Activated T-helper 1 cell treated with Interleukin-2 at 50 U/mL for 16 hours (primary cell): Measurements from ENCODE around the gene ACP7.

Source experiments
- DNase-seq: peaks from one replicate; pipeline ENCODE4 v3.0.0-alpha.2; 2020; ENCODE audit warnings: low read depth

The ACP7 gene

DNA sequence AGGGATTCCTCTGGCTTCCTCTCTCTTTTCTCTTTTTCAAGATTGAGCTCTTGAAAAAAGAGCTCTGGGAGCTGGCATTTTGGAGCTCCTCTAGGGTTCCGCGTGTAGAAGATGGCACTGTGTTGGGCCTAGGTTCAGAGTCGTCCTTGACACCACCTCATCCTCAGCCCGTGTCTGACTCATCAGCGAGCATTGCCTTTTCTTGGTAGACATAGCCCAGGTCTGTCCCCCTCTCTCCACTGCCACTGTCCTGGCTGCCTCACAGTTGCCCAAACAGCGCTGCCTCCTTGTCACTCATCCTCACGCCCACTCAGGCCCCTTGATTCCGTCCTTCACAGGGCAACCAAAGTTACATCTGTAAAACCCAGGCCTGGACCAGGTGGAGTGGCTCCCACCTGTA is 66.1 kb downstream of the ACP7 start:
- DNase-seq = no peak

DNA sequence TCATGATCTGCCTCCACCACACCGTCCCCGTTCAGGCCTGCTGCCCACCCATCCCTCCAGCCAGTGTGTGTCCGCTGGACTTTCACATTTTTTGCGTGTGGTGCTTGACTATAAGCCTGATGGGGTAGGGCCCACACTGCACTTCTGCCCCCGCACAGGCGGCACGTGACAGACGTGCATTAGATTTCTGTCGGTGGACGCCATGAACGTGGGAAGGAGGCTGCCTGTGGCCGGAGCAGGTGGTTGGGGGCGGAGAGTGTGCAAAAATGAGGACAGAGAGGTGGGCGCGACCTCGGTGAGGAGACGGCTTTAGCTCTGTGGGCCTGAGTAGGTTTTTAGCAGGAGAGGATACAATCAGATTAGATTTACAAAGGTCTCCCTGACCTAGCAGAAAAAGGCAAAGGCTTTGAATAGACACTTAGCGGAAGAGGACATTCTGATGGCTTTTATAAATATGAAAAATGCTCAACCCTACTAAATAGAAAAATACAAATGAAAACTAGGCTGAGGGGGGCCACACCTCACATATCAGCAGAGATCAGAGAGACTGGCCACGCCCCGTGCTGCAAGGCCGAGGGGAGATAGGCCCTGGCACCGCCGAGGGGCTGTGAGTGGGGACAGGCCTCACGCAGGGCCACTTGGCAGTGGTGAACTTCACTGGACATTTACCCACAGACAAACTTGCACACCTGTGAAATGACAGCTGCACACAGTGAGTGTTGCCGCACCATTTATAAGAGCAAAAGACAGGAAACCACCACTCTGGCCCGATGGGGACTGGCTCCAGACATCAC is 66.8 kb downstream of the ACP7 start:
- DNase-seq = no peak

DNA sequence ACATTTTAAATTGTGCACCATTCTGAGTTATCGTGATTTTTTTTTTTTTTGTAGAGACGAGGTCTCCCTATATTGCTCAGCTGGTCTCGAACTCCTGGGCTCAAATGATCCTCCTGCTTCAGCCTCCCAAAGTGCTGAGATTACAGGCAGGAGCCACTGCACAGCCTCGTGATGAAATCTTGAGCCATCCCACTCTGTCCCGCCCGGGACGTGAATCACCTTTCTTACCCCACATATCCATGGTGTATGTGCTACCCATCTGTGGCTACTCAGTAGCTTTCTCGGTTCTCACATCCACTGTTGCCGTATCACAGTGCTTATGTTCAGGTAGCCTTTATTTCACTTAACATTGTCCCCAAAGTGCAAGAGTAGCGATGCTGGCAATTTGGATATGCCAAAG is 67.9 kb downstream of the ACP7 start:
- DNase-seq = no peak

DNA sequence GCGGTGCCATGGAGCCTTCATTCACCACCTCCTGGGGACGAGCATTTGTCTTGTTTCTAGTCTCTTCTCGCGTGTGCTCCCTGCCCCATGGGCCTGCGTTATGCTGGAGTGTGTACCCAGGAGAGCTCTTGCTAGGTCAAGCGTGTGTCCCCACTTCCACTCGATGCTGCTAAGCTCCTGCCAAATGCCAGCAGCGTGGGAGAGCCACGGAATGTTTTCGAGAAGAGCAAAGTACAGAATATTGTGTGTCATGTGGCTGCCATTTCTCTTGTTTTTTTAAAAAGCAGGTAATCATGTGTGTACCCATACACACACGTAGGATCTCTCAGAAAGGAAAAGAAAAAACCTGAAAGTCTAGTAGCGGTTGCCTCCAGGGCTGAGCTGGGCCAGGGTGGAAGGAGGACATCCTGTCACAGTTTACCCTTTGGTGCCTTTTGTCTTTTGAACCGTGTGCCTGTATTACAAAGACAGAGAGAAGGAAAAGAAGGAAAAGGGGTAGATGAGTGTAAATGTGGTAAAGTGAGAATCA is 70.0 kb downstream of the ACP7 start:
- no peak for DNase-seq

DNA sequence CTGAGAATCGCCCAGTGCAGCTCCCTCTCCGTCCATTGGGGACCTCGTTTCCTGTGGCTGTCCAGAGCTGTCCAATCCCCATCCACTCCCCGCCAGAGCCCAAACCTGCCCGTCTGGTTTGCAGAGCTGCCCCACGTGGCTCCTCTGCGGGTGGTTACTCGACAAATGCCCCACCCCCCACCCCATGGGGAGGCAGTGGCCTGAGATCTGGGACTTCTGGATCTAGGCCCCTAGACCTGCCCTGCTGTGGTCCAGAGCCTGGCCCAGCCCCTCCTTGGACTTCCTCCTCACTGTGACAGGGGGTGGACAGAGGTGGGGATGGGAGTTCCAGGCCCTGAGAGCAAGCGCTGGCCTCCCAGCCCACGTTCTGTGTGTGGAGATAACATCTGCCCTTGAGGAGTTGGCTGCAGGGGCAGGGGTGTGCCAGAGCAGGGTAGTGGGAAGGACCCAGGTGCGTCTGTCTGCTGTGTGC is 70.5 kb downstream of the ACP7 start:
- DNase-seq = no peak

DNA sequence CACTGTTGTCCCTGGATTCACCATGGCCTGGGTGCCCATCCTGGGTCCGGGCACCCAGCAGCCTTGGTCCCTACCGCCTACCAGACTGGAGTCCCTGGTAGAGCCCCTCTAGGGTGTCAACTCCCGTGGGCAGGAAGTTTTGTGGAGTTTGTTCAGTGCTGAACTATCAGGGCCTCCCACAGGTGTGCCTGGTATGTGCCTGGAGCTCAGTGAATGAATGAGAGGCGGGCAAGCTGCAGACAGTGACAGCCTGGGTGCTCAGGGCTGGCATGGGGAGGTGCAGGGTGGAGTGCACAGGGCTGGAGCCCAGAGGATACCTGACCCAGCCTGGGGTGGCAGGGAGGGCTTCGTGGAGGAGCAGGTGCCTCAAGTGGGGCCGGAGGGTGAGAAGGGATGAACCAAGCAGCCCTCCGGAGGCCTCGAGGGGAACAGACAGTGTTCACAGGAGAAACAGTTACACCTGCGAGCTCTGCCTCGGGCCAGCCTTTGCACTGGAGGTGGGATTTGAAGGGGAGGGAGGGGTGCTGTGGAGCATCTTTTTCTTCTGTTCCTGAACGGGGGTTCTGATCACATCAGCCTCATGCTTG is 71.0 kb downstream of the ACP7 start:
- DNase-seq = no peak

DNA sequence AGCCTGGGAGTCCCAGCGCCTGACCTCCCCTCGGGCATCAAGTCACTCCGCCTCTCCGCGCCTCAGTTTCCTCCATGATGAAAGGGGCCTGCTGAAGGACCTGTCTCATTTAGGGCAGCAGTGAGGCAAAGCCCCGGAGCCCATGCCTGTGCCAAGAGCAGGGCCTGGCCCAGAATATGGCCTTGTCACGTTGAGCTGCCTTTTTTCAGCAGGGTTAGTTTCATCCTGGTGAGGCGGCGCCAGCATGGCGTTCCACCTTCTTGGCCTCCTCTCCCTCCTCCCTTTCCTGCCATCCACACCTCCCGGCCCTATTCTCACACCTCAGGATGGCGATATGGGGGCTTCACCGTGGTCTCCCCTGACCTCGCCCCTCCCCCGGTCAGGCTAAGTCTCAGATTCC is 71.6 kb downstream of the ACP7 start:
- no peak for DNase-seq

DNA sequence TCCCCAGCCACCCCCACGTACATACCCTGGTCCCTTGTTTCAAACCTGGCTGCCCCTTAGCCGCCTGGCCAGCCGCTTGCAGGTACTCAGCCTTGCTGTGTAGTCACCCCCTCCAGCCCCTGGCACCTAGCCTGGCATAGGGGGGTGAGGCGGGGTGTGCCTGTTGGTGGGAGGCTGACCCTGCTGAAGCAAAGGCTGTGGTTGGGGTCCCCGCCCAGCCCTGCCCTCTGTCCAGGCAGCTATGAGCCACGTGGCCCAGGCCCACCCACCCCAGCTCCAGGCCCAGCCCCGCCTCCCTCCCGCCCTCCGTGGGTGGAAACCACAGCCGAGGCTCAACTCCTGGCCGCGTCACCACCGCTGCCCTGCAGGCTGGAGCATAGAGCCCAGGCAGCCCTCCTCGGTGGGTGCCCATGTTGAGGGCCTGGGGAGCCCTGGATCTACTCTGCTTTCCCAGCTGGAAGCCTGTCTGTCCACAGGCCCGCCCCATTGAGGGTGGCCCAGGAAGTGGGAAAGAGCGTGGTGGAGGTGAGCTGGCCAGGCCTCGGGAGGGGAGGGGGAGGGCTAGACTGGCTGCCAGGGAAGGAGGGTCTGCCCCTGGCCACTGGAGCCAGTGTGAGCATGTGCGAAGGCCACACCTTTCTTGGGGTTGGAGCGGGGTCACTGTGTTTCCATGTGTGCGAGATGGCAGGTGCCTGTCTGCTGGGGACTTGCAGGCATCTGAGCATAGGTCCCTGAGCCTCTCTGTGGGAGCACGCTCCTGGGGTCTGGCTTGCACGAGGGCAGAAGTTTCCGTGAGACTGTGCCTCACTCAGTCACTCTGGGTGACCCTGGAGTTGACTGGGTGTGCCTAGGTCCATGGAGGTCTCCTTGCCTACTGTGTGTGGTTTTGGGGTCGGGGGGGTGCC is 72.4 kb downstream of the ACP7 start:
- DNase-seq = no peak

DNA sequence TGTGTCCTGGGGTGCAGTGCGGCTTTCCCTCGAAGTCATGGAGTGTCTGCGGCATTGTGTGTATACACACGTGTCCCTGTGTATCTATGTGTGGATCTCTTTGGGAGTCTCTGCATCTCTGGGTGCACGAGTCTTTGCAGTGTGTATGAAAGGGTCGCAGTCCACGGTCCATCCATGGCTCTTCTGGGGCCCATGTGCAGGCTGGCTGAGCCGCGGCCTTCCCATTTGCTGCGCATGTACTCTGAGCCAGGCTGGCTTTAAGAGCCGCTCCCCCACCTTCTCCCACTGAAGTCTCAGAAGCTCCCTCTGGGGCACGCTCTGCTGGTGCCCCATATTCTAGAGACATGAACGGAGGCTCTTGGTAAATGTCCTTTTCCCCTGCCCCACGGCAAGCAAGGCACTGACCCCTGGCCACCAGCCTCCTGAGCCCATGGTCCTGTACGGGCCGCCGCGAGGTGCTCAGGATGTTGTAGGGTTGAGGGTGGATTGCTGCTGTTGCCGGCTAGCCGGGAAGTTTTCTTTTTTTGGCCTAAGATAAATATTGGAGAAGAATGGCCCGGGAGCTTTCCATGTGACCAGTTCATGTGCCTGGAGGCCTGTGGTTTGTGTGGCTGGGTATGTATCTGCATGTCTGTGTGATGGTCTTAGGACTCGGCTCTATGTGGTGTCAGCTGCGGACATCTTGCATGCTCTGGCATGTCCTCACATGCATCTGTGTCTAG is 73.3 kb downstream of the ACP7 start:
- DNase-seq = no peak

DNA sequence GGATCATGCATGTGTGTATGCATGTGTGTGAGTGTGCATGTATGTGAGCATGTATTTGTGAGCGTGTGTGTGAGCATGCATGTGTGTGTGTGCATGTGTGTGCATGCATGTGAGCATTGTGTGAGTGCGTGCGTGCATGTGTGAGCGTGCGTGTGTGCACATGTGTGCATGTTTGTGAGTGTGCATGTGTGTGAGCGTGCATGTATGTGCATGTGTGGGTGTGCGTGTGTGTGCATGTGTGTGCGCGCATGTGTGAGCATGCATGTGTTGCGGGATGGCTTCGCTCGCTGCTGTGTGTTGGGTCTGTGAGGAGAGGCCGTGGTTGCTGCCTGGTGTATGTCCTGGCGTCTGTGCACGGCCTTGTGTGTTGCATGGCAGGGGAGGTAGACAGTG is 73.8 kb downstream of the ACP7 start:
- DNase-seq = no peak

DNA sequence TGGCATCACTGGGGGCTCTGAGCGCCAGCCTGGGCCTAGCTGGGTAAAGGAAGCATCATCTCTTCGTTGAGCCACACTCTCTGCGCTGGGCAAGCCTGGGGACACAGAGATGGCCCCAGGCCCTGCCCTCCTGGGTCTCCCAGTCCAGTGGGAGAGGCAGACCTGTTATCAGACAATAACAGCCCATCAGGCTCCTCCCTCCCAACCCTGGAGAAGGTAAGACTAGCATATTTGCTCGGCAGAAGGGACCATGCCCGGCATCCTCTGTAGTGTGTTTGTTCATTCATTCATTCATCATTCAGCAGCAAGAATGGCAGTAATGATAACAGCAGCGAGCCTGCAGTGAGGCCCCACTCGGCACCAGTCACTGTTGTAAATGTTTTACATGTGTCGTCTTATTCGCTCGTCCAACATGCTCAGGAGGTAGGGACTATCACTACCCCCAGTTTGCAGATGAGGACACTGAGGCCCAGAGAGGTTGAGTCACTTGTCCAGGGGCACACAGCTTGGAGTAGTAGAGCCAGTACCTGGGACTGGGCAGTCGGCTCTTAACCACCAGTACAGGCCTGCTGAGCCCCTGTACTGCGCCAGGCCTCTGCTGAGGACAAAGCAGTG is 74.6 kb downstream of the ACP7 start:
- DNase-seq = no peak

DNA sequence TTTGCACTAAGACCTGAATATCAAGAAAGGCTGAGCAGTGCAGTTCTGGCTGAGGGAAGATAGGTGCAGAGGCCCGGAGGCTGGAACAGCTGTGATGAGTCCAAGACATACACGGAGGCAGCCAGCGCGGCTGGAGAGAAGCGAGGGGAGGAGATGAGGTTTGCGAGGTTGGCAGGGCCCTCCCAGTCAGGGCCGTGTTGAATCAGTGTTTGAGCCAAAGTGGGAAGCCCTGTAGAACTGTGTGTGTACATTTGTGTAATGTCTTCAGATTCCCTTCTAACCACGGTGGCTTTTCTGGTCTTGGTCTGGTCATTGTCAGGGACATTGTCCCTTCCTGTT is 76.3 kb downstream of the ACP7 start:
- no peak for DNase-seq
